T47D (cell line): ENCODE data around the gene RPS17.

Source experiments
- DNase-seq, 2 experiments: peaks; one replicate each; pipeline versions ENCODE4 v3.0.0 to v3.0.0-alpha.2; 2011 to 2012; ENCODE audit warnings: low read depth in 1 of 2, low spot score in 1 of 2
- JUND ChIP-seq: IDR thresholded peaks from 2 replicates; pipeline ENCODE4 v1.6.1; 2012; ENCODE audit warnings: low read depth
- in situ Hi-C: cut with HindIII; loops from 2 replicates; pipeline ENCODE4 v1.10.0; 2016; ENCODE audit warnings: low sequenced_read_pairs, low pct_unique_long_range_greater_than_20kb

RPS17 gene

GRCh38 chr15:82540055-82540983 lies at the start of gene RPS17:
TSS of gene RPS17 (minus strand) at chr15:82540457. CDS start at chr15:82540428, 29 bp downstream.
- peak; percentile 93 to 97 for DNase-seq
- in situ Hi-C loops, result no loop called here
- TF ChIP-seq JUND, result no peak

GRCh38 chr15:82587805-82588204 lies 47.5 kb upstream of the RPS17 start:
- no peak for TF ChIP-seq JUND
- no peak for DNase-seq
- in situ Hi-C loops, result no loop called here

- TF ChIP-seq JUND, result no peak
- in situ Hi-C loops, result no loop called here
- peak in 1 of 2 experiments; percentile 33 for DNase-seq
Measured at GRCh38 chr15:82585072-82585471, 44.8 kb upstream of the RPS17 start.

- TF ChIP-seq JUND, result no peak
- in situ Hi-C loops, result no loop called here
- no peak for DNase-seq
Measured at GRCh38 chr15:82580713-82581112, 40.5 kb upstream of the RPS17 start.

- no peak for DNase-seq
- in situ Hi-C loops, result no loop called here
- no peak for TF ChIP-seq JUND
Measured at GRCh38 chr15:82575335-82575734, 35.1 kb upstream of the RPS17 start.

- in situ Hi-C loops, result no loop called here
- TF ChIP-seq JUND, result no peak
- no peak for DNase-seq
Measured at GRCh38 chr15:82572986-82573385, 32.7 kb upstream of the RPS17 start.

GRCh38 chr15:82572311-82572710 lies 32.1 kb upstream of the RPS17 start:
- no peak for TF ChIP-seq JUND
- no peak for DNase-seq
- in situ Hi-C loops, result no loop called here

GRCh38 chr15:82571722-82572222 lies 31.5 kb upstream of the RPS17 start:
- in situ Hi-C loops, result no loop called here

GRCh38 chr15:82570721-82571508 lies 30.7 kb upstream of the RPS17 start:
- DNase-seq, result no peak
- in situ Hi-C loops, result no loop called here
- no peak for TF ChIP-seq JUND

More at GRCh38 chr15:82571722-82572222, 31.5 kb upstream of the RPS17 start:
- DNase-seq, result no peak
- TF ChIP-seq JUND, result no peak

GRCh38 chr15:82569834-82570233 lies 29.6 kb upstream of the RPS17 start:
- in situ Hi-C loops, result no loop called here
- TF ChIP-seq JUND, result no peak

GRCh38 chr15:82568986-82569385 lies 28.7 kb upstream of the RPS17 start:
- in situ Hi-C loops, result no loop called here
- DNase-seq, result no peak
- no peak for TF ChIP-seq JUND

More at GRCh38 chr15:82569834-82570233, 29.6 kb upstream of the RPS17 start:
- no peak for DNase-seq

GRCh38 chr15:82567661-82568060 lies 27.4 kb upstream of the RPS17 start:
- TF ChIP-seq JUND, result no peak
- in situ Hi-C loops, result no loop called here
- no peak for DNase-seq

GRCh38 chr15:82566690-82567089 lies 26.4 kb upstream of the RPS17 start:
- in situ Hi-C loops, result no loop called here
- no peak for TF ChIP-seq JUND
- peak in 1 of 2 experiments; percentile 63 for DNase-seq
